HepG2 (cell line): ENCODE results near the gene NARF.

Source experiments
- ETV6 ChIP-seq: sonication (generic); formaldehyde crosslinking; conservative IDR thresholded peaks from 2 replicates; pipeline ENCODE4 v1.4.0; 2020; ENCODE audit warnings: missing genetic modification reagents
- HDAC6 ChIP-seq: fragments of 200-600 bp; sonication (generic); IDR thresholded peaks from 2 replicates; pipeline ENCODE4 v1.7.0; 2017; ENCODE audit warnings: mild to moderate bottlenecking, antibody characterized with exemption, low read length, low read depth
- ZNF24 ChIP-seq: fragments of 450-650 bp; IDR thresholded peaks from 2 replicates; pipeline ENCODE4 v1.6.1; 2017; ENCODE audit warnings: antibody characterized with exemption, mild to moderate bottlenecking
- ZNF44 ChIP-seq: sonication (generic); formaldehyde crosslinking; IDR thresholded peaks from 2 replicates; pipeline ENCODE4 v1.5.1; 2020; ENCODE audit warnings: mild to moderate bottlenecking, missing genetic modification reagents
- ZSCAN30 ChIP-seq: sonication (generic); formaldehyde crosslinking; IDR thresholded peaks from 2 replicates; pipeline ENCODE4 v1.5.0; 2020; ENCODE audit warnings: mild to moderate bottlenecking, missing genetic modification reagents

- TF ChIP-seq ZNF44 (CRISPR knock-in tag) (no peak), HDAC6 (no peak), ZNF24 (no peak), ETV6 (CRISPR knock-in tag) (no peak), ZSCAN30 (CRISPR knock-in tag) (no peak)
Observed at GRCh38 chr17:82457929-82458178, 687 bp upstream of the NARF start.
